ENCODE measurements around the gene AOC2. TPM values are rescaled to one million over a fixed set of nuclear protein-coding genes. Genes with fewer than 3 reads are reported as not detected.
"Not testable (repeated sequence)": the region's sequence is repeated elsewhere in the genome, so short reads cannot be mapped to it uniquely, and the experiment has no call there.

The AOC2 gene
- total RNA-seq, 1 donor from 2014 or later, result 1.6 TPM

- intact Hi-C loops (cut with DNase I), result no loop called here
- DNase-seq (ENCODE audit: low spot score) (no peak), ATAC-seq (no peak)
Measured at GRCh38 chr17:42873315-42873714, 28.9 kb downstream of the AOC2 start.

- intact Hi-C loops (cut with DNase I); ATAC-seq; DNase-seq (ENCODE audit: low spot score): not testable (repeated sequence)
Measured at GRCh38 chr17:42873932-42874695, 29.7 kb downstream of the AOC2 start.

- no peak for DNase-seq (ENCODE audit: low spot score)
- intact Hi-C loops (cut with DNase I), result no loop called here
- no peak for ATAC-seq
Measured at GRCh38 chr17:42877037-42877436, 32.7 kb downstream of the AOC2 start.

- DNase-seq (ENCODE audit: low spot score) (no peak), ATAC-seq (no peak)
- intact Hi-C loops (cut with DNase I), result no loop called here
Measured at GRCh38 chr17:42878123-42878880, 33.9 kb downstream of the AOC2 start.

GRCh38 chr17:42878924-42879595 lies 34.7 kb downstream of the AOC2 start:
- DNase-seq (ENCODE audit: low spot score) (no peak), ATAC-seq (no peak)
- intact Hi-C loops (cut with DNase I), result no loop called here

- ATAC-seq (no peak), DNase-seq (ENCODE audit: low spot score) (no peak)
- intact Hi-C loops (cut with DNase I), result no loop called here
Measured at GRCh38 chr17:42879596-42879985, 35.2 kb downstream of the AOC2 start.

- DNase-seq (ENCODE audit: low spot score), result no peak
- no peak for ATAC-seq
- intact Hi-C loops (cut with DNase I), result no loop called here
Measured at GRCh38 chr17:42880776-42881310, 36.5 kb downstream of the AOC2 start.

- not testable (repeated sequence) for ATAC-seq
Measured at GRCh38 chr17:42881706-42882105, 37.3 kb downstream of the AOC2 start.

GRCh38 chr17:42882166-42882565 lies 37.8 kb downstream of the AOC2 start:
- ATAC-seq (no peak), DNase-seq (ENCODE audit: low spot score) (no peak)
- intact Hi-C loops (cut with DNase I), result no loop called here

More at GRCh38 chr17:42881706-42882105, 37.3 kb downstream of the AOC2 start:
- DNase-seq (ENCODE audit: low spot score); intact Hi-C loops (cut with DNase I): not testable (repeated sequence)

GRCh38 chr17:42883802-42884558 lies 39.6 kb downstream of the AOC2 start:
- ATAC-seq (no peak), DNase-seq (ENCODE audit: low spot score) (no peak)
- intact Hi-C loops (cut with DNase I), result no loop called here

- ATAC-seq; intact Hi-C loops (cut with DNase I); DNase-seq (ENCODE audit: low spot score): not testable (repeated sequence)
Measured at GRCh38 chr17:42885806-42886205, 41.4 kb downstream of the AOC2 start.

GRCh38 chr17:42886283-42887176 lies 42.1 kb downstream of the AOC2 start:
- DNase-seq (ENCODE audit: low spot score) (no peak), ATAC-seq (no peak)
- intact Hi-C loops (cut with DNase I), result no loop called here

- DNase-seq (ENCODE audit: low spot score) (no peak), ATAC-seq (no peak)
- intact Hi-C loops (cut with DNase I), result no loop called here
Measured at GRCh38 chr17:42889809-42890208, 45.4 kb downstream of the AOC2 start.

- intact Hi-C loops (cut with DNase I), result no loop called here
- ATAC-seq (peak; percentile 84), DNase-seq (ENCODE audit: low spot score) (no peak)
Measured at GRCh38 chr17:42891539-42892152, 47.3 kb downstream of the AOC2 start.

GRCh38 chr17:42893359-42893758 lies 49.0 kb downstream of the AOC2 start:
- ATAC-seq, result no peak
- intact Hi-C loops (cut with DNase I), result no loop called here
- no peak for DNase-seq (ENCODE audit: low spot score)

- ATAC-seq, result no peak
- no peak for DNase-seq (ENCODE audit: low spot score)
- intact Hi-C loops (cut with DNase I), result loop anchor here (1.0 kb wide), 1 partner anchor 86 kb away; the partner anchor contains the start of genes PTGES3L and RUNDC1
Measured at GRCh38 chr17:42894283-42895184, 50.2 kb downstream of the AOC2 start.

All from sciatic nerve (tissue), 2 donors.